HG03097 (cell line): ENCODE measurements around the gene PDP2.
A peak's percentile ranks its signal among the peaks of the same experiment; 100 is the strongest.
"Not testable (repeated sequence)": the region's sequence is repeated elsewhere in the genome, so short reads cannot be mapped to it uniquely, and the experiment has no call there.

Source experiments
- ATAC-seq: cut with Tn5 transposase; IDR thresholded peaks from one replicate; pipeline ENCODE4 v1.9.1; 2021; ENCODE audit not compliant: unreplicated experiment, low FRiP score

PDP2 gene

DNA sequence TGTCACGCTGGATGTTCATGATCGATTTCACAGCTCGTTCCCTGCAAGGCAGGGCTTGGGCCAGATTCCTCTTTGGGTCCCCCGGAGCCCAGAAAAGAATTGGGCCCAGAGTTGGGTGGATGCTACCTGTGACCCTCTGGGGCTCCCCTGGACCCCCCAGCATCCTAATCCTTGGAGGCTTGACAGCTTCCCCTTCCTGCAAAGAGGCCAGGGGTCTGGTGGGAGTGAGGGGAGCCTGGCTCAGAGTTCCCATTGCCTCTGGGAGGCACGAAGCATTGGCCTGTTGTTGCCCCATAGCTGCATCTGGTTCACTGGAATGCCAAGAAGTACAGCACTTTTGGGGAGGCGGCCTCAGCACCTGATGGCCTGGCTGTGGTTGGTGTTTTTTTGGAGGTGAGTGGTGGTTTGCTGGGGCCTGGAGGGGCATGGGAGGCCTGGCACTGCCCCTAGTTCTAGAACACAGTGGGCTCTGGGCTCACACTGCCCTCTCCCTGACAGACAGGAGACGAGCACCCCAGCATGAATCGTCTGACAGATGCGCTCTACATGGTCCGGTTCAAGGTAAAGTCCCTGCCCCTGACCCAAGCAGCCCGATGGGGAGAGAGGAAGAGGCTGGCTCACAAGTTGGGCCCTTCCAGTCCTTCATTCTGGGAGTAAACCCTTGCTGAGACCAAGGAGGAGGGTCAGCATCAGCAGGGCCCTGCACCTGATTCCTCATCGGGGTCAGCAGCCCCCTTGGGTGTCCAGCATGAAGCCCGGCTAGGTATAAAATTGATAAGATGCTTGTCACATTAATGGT is 28.9 kb upstream of the PDP2 start:
- no peak for ATAC-seq

DNA sequence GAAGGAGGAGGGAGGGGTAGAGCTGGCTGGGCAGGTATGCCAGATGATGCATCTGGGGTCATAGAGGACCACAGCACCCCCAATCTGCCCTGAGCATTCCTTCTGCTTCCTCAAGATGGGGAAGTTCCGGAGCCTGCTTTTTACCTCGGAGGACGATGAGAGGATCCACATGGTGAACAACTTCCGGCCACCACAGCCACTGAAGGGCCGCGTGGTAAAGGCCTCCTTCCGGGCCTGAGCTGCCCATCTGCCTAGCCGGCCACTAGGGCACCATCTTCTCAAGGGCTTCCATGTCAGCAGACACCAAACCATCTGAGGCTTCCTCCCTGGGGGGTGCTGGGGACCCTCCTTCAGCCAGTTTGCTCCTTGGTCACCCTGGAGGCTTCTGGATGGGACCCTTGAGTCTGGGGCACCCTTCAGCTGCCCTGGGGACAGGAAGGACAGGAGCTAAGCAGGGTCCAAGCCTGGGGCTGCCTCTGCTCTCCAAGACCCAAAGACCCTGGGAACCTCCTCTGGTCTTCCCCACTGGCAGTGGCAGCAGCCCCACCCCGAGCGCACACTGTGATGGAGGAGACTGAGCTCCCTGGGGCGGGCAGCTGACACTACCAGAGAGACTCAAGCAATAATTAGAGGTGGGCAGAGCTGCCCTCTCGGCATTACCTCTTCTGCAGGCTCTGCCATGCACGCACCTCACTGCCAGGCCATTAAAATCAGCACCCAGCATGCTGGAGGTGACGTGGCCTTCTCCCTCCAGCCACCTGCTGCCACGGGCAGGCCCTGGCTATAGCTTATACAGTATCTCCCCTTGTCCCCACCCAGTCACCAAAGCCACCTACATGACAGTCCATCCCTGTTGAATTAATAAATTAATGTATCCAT is 26.8 kb upstream of the PDP2 start:
- no peak for ATAC-seq

DNA sequence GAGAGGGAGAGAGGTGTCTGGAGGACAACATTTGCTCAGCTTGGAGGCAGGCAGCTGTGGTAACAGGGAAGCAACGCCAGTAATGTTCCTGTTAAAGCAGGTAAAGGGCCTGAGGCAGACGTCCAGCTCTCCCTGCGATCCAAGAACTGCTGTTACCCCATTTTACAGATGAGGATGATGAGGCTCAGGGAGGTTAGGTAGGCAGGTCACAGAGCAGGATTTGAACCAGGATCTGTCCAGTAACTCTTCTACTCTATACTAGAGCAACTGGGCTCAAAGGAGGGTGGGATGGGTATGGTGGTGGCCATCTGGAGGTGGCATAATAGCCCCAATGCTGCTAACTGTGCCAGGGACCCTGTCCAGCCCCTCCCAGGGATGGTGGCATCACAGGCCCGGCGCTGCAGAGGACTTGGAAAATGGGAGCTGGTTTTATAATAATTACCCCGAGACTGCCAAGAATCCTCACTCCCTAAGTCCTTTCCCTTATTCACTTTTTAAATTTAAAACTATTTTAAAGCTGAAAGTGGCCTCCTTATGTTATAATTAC is 24.1 kb upstream of the PDP2 start:
- ATAC-seq = no peak

DNA sequence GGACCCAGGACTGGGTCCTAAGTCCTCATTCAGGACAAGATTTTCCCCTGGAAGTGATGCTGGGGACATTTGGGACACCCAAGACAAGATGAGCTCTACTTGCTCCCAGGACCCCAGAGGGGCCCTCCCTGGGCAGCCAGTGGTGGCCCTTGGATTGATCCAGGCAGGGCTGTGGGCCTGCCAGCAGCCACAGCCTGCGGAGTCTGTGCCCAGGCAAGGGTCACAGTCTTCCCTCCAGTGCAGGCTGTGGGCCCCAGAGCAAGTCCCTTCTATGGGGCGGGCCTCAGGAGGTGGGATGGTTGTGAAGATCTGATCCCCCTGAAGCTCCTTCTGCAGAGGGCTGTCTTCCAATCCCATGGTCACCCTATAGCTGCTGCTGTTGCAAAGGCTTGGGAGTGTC is 23.5 kb upstream of the PDP2 start:
- ATAC-seq = no peak

DNA sequence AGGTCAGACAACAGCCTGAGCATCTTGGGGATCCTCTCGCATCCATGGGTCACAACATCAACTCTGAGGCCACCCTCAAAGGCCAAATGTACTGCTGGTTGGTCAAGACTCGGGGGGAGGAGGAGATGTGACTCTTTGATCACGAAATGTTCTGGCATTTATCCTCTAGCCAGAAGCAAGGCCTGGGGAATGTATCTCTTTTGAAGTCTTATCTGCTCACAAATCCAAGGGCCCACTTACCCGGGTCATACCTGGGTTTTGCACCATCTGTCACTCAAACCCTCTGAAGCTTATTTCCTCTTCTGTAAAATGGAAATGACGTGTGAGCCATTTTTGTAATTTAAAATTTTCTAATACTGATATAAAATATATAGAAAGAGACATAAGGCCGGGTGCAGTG is 22.9 kb upstream of the PDP2 start:
- no peak for ATAC-seq

DNA sequence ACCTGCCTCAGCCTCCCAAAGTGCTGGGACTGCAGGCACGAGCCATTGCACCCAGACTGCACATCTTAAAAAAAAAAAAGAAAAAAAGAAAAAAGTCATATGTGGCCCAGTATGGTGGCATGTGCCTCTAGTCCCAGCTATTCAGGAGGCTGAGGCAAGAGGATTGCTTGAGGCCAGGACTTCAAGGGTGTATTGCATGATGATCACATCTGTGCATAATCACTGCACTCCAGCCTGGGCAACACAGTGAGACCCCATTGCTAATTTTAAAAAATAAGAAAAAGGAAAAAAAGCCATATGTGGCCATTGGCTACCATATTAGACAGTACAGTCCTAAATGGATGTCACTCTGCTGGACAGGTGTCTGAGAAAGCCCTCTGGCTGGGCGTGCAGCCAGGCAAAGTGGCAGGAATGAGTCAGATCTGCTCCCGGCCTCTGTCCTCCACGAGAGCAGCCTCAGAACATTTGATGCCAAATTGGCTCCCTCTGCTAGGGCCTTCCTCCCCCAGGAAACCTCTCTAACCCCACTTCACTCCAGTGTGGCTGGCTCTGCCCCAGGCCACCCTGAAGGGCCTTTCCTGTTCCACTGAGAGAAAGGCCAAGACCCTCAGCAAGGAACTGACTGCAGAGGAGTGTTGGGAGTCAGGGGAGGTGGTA is 21.4 kb upstream of the PDP2 start:
- ATAC-seq = no peak

DNA sequence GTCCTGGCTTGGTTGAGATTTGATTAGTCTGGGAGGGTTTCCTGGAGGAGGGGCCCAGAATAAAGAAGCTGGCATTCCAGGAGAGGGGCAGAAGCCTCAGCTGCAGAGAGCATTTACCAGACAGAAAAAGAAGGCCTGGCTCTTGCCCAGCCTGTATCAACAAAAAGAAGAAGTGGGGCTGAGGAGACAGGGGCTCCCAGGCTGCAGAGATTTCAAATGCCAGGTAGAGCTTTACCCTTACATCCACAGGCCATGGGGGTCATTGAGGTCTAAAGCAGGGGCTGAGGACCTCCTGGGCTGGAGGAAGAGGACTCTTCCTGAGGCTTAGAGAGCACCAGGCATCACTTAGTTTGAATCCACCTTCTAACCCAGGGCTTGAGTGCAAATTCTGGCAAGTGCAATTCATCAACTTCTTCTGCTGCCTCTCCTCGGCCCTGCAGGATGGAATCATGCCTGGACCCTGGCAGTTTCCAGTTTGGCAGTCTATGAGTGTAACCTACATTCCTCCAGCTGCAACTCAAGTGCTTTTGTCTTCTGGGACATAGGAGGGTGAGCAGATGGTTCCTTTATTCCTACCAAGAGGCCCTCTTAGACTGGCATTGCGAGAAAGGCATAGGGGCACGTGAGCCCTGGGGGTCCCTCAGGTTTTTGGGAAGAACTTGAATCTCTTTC is 20.8 kb upstream of the PDP2 start:
- no peak for ATAC-seq

DNA sequence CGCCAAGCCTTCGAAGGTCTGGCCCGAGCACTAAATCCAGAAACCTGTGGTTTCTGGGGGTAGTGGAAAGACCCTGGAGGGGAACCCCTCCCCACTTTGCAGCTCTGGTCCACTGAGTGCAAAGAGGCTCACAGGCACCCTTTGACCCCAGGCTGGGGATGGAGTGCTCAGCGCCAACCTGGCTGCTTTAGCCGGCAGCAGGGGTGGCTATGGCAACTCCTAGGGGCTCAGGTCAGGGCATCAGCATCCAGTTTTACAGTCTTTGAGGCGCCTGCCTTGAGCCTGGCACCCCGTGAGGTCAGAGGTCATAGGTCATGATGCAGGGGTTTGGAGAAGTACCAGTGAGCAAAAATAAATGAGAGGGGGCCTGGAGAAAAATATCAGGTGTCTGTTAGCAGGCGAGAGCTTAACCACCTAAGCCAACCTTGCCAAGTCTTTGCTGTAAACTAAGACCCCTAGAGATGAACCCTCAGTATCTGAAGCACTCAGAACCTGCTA is 18.2 kb upstream of the PDP2 start:
- ATAC-seq = no peak

DNA sequence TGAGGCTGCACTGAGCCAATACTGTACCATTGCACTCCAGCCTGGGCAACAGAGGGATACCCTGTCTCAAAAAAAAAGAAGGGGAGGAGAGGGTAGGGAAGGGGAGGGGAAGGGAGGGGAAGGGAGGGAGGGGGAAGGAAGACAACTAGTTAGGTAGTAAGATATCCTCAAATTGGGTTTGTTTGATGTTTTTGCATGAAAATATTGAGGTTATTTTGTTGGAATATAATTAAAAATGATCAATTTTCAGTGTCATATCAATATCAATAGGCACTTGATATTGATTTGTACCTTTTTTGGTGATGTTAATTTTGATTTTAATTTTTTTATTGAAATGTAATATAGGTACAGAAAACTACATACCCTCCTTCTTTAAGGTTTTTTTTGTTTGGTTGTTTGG is 16.6 kb upstream of the PDP2 start:
- no peak for ATAC-seq

DNA sequence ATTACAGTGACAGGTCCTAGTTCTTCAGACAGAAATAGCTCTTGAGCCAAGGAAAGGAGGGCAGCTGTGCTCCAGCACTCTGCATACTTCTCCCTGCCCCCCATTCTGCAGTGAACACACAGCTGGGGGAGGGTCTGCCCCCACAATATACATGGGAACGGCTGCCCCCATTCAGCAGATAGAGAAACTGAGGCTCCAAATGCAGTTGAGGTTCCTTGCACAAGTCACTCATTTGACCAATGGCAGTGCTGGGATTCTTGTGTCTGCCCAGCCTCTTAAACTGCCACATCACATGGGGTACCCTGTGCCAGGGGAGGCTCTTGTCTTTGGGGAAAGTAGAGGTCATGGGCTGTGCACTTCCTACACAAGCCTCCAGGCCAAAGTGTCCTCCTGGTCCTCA is 10.9 kb upstream of the PDP2 start:
- no peak for ATAC-seq

DNA sequence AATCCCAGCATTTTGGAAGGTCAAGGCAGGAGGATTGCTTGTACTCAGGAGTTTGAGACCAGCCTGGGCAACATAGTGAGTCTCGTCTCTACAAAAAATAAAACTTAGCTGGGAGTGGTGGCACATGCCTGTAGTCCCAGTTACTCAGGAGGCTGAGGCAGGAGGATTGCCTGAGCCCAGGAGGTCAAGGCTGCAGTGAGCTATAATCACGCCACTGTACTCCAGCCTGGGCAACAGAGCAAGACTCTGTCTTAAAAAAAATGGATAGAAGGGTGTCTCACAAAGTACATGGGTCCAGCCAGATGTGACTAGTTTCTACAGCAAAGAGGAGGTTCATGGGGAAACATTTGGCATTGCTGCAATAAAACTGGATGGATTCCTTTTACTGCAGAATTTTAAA is 9.0 kb upstream of the PDP2 start:
- not testable (repeated sequence) for ATAC-seq

DNA sequence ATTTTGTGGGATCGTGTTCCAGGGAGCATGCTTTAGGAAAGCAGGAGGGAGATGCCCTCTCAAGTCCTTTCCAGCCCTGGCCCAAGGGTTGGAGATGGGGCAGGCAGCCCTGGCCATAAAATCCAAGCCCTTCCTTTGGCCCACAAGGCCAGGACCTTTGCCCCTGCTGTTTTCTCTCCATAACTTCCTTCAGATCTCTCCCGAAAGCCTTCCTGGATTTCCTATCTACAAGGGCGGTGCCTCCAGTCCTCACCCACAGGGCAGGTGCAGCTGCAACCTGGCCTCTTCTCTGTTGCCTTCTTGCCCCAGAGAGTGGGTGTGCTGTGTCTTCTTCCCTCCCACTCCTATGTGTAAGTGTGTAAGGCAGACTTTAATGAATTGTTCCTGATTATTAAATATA is 8.5 kb upstream of the PDP2 start:
- no peak for ATAC-seq

DNA sequence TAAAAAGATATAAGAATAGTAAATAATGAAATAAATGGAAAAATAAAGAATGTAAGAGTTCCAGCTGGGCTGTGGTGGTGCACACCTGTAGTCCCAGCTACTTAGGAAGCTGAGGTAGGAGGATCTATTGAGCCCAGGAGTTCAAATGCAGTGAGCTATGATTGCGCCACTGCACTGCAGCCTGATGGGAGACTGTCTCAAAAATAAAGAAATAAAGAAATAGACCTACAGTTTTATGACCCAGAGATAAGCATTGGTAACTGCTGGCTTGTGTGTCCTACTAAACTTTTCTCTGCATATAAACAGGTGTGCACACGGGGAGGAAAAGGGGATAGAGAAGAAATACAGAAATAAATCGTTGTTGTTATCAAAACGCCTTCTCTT is 7.8 kb upstream of the PDP2 start:
- ATAC-seq = no peak

DNA sequence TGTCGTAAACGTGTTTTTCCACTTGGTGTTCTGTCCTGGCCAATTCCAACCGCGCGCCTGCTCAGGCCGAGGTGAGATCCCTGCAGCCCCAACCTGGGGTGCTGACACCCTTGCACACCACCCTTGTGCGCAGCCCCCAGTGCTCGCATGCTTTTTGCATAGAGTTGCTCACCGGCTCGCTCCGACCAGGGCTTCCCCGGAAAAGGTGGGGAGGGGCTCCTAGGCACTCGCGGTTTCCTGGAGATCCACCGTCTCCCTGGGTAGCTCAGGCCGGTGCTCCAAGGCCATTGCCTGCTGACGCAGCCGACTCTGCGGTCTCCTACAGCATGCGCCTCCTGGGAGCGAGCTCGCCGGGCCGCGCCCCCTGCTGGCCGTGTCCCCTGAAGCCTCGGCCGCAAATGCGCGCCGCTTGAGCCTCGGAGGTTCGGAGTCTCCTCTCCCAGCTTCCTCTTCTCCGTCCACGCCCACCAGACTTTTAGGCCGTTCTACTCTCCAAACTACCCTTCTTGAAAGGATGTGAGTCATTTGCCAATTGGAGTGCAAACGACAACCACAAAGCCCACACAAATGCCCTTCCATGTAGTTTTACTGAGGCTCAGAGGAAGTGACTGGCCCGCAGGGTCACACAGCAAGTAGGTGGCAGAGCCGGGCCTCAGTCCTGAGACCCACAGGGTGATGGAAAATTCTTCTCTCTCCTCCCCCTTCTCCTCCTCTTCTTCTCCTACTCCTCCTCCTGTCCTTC is 7.2 kb upstream of the PDP2 start:
- ATAC-seq = peak; percentile 74

DNA sequence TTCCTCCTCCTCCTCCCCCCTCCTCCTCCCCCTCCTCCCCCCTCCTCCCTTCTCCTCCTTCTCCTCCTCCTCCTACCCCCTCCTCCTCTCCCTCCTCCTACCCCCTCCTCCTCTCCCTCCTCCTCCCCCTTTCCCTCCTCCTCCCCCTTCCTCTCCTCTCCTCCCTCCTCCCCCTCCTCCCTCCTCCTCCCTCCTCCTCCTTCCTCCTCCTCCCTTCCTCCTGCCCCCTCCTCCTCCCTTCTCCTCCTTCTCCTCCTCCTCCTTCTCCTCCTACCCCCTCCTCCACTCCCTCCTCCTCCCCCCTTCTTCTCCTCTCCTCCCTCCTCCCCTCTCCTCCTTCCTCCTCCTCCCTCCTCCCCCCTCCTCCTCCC is 6.6 kb upstream of the PDP2 start:
- no peak for ATAC-seq

DNA sequence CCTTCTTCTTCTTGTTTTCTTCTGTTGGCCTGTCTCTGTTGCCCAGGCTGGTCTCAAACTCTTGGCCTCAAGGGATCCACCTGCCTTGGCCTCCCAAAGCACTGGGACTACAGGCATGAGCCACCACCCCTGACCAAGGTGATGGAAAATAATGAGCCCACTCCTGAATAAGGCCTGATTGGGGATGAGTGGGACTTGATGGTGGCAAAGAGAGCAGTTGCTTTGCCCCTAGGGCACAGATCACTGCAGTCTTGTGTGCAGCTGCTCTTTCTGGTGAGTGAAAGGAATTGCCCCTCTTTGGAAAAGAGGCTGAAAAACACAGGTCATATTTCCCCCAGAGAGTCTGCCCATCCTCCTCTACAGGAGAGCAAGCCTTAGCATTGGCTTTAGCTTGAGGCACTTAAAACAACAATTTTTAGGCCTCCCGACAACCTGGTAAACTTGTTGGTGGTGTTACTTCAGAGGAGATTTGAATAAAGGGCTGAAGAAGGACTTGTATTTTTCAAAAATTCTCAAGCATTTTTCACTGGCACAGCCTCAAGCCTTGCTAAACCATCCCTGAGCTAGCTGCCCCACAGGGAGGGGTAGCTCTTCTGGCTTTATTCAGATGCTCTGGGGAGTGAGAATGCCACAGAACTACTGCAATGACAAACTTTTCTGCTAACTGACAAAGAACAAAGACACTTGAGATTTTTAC is 6.1 kb upstream of the PDP2 start:
- no peak for ATAC-seq

DNA sequence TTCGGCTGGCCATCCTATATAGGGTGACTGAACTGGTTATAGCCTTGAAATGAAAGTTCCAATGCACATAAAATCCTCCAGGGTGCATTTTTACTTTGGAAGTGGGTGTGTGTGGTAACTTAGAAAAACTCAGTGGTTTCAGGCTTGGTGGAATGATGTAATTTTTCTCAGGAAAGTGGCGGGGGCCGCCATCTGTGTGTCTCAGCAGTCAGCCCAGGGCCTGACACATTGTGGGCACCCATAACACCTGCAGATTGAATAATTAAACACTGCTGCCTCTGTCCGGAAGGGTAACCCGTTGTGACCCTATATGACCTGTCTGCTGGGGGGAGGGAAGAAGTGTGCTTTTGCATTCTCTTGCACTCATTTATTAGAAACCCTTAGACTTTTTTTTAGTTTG is 2.2 kb upstream of the PDP2 start:
- ATAC-seq = no peak

DNA sequence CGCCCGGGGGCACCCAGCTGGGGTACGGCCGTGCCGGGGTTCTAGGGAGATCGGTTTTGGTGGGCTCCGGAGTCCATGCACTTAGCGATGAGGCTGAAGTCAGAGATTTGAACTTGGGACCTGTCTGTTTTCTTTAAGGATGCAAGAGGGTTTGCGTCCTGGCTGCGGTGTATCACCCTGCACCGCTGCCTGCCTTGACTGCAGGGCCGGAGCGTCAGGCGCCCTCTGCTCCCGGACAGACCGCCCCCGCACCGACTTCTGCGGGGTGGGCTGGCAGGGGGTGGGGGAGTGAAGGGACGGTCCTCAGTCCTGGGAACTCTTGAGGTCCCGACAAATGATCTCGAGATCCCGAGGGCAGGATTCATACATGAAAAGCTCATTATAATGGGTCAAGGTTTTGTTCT is 701 bp downstream of the PDP2 start:
- no peak for ATAC-seq

DNA sequence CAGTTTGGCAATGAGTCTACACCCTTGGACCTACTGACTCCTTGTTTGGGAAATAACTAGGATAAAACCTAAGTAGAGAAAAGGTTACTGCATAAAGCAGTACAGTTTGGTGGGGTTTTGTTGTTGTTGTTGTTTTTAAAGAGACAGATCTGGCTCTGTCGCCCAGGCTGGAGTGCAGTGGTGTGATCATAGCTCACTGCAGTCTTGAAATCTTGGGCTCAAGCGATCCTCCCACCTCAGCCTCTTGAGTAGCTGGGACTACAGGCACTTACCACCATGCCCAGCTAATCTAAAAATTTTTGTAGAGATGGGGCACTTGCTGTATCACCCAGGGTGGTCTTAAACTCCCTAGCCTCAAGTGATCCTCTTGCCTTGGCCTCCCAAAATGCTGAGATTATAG is 1.2 kb downstream of the PDP2 start:
- ATAC-seq = no peak
